ENCODE data around the gene SCIN. TPM values are rescaled to one million over a fixed set of nuclear protein-coding genes. Genes with fewer than 3 reads are reported as not detected.

Gene SCIN
- total RNA-seq, 1 donor from 2014 or later = 14.3 TPM

DNA sequence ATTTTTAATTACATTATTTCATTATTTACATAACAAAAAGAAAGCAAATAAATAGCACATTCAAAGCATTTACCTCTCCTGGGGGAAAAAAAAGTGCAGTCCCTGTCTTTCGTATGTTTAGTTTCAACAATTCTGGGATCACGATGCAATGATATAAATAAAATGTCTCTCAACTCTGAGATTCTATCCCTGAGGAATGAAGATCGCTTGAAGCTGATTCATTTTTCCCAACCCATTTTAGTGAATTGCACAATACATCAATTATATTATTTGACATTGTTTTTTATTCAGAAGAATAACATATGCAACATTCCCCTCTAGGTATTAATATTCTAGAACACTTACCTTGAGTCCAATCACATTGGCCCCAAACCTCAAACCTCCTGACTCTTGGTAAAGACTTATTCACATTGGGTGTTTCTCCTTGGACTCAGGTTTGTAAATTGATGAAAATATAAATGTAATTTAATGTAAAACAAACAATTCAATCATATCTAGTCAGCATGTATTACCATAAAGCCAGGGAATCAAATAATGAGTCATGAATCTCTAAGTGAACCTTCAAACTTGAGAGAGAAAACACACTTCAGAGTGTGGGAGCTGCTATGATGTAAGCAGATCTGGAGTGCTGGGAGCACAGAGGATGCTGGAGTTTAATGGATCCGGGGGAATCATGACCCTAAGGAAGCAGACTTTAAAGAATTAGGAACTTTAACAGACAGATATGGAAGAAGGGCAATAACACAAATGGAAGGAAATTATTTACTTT, 5.3 kb upstream of the SCIN start:
- Histone ChIP-seq H3K9me3 (no peaks in the 10 kb centered on the region), H3K27ac (no peak overlapping the region), H3K36me3 (no peaks in the 10 kb centered on the region), H3K27me3 (peaks cover 7% of the 10 kb centered on the region), H3K4me1 (no peaks in the 10 kb centered on the region), H3K4me3 (no peak overlapping the region)
- intact Hi-C loops (cut with DNase I) = no loop called here
- no peak for DNase-seq
- TF ChIP-seq, protein P1, sequence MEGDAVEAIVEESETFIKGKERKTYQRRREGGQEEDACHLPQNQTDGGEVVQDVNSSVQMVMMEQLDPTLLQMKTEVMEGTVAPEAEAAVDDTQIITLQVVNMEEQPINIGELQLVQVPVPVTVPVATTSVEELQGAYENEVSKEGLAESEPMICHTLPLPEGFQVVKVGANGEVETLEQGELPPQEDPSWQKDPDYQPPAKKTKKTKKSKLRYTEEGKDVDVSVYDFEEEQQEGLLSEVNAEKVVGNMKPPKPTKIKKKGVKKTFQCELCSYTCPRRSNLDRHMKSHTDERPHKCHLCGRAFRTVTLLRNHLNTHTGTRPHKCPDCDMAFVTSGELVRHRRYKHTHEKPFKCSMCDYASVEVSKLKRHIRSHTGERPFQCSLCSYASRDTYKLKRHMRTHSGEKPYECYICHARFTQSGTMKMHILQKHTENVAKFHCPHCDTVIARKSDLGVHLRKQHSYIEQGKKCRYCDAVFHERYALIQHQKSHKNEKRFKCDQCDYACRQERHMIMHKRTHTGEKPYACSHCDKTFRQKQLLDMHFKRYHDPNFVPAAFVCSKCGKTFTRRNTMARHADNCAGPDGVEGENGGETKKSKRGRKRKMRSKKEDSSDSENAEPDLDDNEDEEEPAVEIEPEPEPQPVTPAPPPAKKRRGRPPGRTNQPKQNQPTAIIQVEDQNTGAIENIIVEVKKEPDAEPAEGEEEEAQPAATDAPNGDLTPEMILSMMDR (IDR thresholded peaks at IDR 0.05) = no peak
- ATAC-seq = no peak

DNA sequence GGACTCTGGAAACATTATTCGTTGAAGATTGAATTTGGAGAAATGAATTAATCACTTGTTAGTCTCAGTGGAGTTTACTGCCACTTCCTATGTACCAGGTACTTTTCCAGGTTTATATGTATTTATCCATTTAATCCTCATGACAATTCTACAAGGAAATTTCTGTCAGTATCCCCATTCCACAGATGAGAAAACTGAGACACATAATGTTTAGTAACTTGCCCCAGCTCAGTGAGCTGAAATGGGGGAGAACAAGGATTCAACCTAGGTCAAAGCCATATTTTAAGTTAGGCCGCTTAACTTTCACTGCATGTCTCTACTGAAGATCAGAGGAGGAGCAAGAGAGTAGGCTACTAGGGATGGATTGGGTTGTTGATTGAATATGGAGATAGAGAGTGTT, 4.6 kb upstream of the SCIN start:
- intact Hi-C loops (cut with DNase I) = no loop called here
- DNase-seq (no peak), ATAC-seq (no peak)
- Histone ChIP-seq H3K36me3 (no peaks in the 10 kb centered on the region), H3K27ac (no peak overlapping the region), H3K4me1 (no peaks in the 10 kb centered on the region), H3K4me3 (no peak overlapping the region), H3K9me3 (no peaks in the 10 kb centered on the region), H3K27me3 (peaks cover 14% of the 10 kb centered on the region)
- TF ChIP-seq, protein P1 (IDR thresholded peaks at IDR 0.05) = no peak

DNA sequence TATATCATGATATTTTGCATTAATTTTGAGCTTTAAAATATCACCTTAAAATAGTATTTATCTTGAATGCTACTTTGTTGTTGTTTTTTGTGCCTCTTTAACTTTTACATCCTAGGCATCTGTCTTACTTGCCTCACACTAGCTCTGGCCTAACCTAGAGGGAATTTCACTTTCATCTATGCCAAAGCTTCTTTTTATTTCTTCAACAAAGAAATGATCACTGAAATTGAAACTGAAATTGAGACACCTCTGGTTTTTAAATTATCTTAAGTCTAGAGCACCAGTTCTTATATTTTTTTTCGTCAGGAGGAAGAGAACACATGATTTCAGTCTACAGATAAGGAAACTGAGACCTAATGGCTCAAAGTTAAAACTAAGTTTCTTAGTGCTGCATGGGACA, 3.5 kb upstream of the SCIN start:
- TF ChIP-seq, protein P1 (IDR thresholded peaks at IDR 0.05) = no peak
- H3K36me3 ChIP-seq = no peaks in the 10 kb centered on the region
- H3K9me3 ChIP-seq = no peaks in the 10 kb centered on the region
- H3K4me1 ChIP-seq = no peaks in the 10 kb centered on the region
- no peak overlapping the region for H3K27ac ChIP-seq
- intact Hi-C loops (cut with DNase I) = no loop called here
- no peak for DNase-seq
- H3K4me3 ChIP-seq = no peak overlapping the region
- no peak for ATAC-seq
- peaks cover 15% of the 10 kb centered on the region for H3K27me3 ChIP-seq

DNA sequence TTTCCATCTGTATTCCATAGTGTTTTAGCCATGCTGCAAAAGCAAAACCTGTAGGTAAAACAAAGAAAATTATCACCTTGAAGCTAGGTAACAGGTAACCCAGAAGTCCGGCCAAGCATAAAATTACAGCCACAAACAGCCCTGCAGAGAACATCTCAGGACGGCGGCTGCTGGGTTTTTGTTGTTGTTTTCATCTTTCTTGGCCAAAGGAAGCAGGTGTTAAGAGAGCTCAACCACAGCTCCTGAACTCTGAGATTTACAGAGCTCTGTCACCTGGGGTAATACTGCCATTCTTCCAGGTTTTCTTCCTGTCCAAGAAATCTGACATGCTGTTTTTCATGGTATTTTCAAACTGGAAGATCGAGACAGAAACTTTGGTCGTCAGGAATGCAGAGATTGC, 847 bp upstream of the SCIN start:
- Histone ChIP-seq H3K4me3 (peak overlapping the region; percentile 46), H3K27me3 (peaks cover 15% of the 10 kb centered on the region), H3K36me3 (no peaks in the 10 kb centered on the region), H3K9me3 (no peaks in the 10 kb centered on the region), H3K4me1 (no peaks in the 10 kb centered on the region), H3K27ac (no peak overlapping the region)
- DNase-seq (no peak), ATAC-seq (no peak)
- TF ChIP-seq, protein P1 (IDR thresholded peaks at IDR 0.05) = no peak
- intact Hi-C loops (cut with DNase I) = no loop called here

DNA sequence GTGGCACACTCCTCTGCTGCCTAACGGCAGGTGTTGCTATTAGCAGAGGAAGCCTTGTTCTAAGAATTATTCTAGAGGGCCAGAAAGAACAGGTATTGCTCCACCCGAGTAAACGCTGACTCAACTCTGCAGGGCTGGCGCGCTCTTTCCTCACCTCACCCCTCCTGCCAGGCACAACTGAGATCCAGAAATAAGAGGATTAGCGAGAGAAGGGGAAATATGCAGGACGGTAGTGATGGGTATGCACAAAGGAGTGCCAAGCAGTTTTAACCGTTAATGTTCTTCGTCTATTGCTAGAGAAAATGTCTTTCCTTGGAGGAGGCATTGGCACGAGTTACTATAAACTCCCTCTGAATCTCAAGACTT, 369 bp upstream of the SCIN start:
- Histone ChIP-seq H3K27ac (peak overlapping the region; percentile 38), H3K9me3 (no peaks in the 10 kb centered on the region), H3K36me3 (no peaks in the 10 kb centered on the region), H3K27me3 (peaks cover 15% of the 10 kb centered on the region), H3K4me1 (no peaks in the 10 kb centered on the region), H3K4me3 (peak overlapping the region; percentile 46)
- intact Hi-C loops (cut with DNase I) = no loop called here
- TF ChIP-seq, protein P1 (IDR thresholded peaks at IDR 0.05) = no peak
- ATAC-seq (peak; percentile 89), DNase-seq (peak; percentile 72)

Data from upper lobe of right lung (tissue), 1 donor.